Activated CD8-positive, alpha-beta memory T cell treated with anti-CD3 and anti-CD28 coated beads for 48 hours (primary cell): ENCODE measurements around the gene BACH1.

Source experiments
- DNase-seq, 3 experiments: peaks; one replicate each; pipeline ENCODE4 v3.0.0-alpha.2; 2020; ENCODE audit warnings: low read depth in 2 of 3, low spot score in 2 of 3

The BACH1 gene

GRCh38 chr21:29377266-29377665 lies 78.5 kb downstream of the BACH1 start:
- no peak for DNase-seq

GRCh38 chr21:29378832-29379231 lies 80.1 kb downstream of the BACH1 start:
- DNase-seq = no peak

DNA sequence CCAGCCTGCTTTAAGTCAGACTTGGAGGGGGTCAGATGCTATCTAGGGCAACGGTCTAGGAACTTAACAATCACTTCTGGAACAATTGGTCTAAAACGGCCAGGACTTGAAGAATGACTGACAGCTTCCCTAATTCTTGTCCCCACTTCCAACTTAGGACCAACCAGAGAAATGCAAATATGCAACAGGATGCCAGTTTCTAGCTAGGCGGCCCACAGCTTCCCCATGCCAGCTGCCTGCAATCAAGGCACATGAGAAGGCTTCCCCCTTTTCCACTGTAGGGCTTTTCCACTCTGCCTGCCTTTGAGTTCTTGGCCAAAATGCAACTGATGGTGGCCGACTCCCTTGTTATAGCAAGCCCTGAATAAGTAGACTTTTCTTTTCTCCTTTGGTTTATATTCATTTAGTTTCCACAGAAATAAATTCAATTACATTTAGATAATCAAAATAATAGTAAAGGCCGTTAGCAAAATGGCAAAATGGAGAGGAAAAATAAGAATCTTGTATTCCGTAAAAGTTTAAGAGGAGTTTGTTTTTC lies 80.9 kb downstream of the BACH1 start:
- no peak for DNase-seq

GRCh38 chr21:29382030-29382654 lies 83.4 kb downstream of the BACH1 start:
- no peak for DNase-seq

DNA sequence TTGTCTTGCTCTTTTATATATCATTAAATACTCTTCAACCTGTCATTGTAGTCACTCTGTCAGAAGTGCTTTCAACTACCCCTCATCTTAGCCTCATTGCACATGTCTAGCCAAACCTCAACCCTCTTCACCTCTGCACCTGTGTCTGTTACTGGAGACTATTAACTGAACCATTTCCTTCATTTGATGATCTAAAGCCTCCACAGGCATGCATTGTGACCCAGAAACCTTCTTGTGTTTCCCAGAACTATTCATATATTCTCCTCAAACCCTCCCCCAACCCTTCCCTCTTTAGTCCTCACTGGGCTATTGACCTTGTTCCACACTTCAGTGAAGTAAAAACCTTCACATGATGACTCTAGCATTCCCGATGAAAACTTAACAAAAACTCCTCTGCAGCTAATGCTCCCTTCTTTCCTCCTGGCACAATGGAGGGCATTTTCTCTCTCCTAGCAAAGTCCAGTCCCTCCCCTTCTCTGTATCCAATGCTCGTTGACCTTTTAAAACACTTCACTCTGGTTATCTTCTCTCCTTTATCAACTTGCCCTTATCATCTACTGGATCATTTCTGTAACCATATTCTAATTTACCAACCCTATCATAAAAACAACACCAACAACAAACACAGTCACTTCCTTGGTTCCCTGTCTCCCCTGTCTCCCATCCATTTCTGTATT lies 86.1 kb downstream of the BACH1 start:
- no peak for DNase-seq

- no peak for DNase-seq
Observed at GRCh38 chr21:29385934-29386520, 87.3 kb downstream of the BACH1 start.

- DNase-seq = no peak
Observed at GRCh38 chr21:29386803-29387202, 88.1 kb downstream of the BACH1 start.

- DNase-seq = no peak
Observed at GRCh38 chr21:29387598-29387997, 88.9 kb downstream of the BACH1 start.

DNA sequence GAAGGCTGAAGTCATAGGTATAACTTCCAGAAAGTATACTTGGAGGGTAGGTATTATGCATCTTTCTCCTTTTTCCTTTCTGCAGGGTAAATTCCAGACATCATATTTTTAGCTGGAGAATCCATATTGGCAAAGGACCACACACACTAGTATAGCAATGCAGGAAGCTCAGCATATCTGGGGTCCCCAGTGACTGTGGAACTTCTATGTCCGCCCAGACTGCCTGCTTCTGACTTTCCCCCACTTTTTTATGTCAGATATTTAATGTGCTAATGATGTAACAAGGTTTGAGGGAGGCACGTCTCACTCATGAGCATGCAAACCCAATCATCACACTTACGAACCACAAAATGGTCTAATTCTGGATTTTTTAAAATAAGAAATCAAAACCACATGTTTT lies 90.4 kb downstream of the BACH1 start:
- DNase-seq = no peak

DNA sequence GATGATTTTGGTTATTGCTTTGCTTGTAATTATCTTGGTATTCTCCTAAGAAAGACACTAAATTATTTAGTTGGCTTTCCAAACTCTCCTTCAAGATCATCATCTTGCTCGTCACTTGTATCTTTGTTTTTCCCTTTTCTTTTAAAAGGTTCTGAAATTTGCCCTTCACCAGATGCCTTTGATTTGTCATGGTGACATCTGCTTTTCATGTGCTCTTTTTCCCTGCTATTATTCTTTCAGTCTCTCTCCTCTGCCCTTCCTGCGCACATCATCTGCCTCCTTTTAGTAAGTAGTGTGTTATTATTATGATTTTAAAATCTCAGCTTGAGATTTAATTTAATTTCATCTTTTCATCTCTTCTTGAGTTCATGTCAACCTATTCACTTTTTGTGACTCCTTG lies 92.1 kb downstream of the BACH1 start:
- no peak for DNase-seq

DNA sequence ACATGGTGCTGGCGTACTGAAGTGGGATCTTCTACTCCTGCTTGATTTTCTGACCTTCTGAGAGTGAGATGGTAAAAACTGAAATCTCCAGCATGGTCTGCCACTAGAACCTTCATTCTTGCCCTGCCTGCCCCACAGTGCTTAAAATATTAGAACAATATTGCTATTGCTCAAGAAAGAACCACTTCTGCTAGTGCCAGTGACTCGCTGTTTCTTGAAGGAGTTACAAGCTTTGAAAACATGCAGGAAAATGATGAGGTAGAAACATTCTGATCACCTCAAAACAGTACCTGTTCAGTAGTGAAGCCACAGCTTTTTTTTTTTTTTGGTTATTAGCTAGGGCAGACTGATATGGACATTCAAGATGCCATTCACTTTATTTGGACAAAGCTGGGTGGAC lies 95.3 kb downstream of the BACH1 start:
- no peak for DNase-seq
